IMR-90 (cell line): ENCODE data around the gene PLEKHG5. TPM values are rescaled to one million over a fixed set of nuclear protein-coding genes. Genes with fewer than 3 reads are reported as not detected.

ENCODE experiments used
- ATAC-seq: fragments of 200-7000 bp; cut with Tn5 transposase; 2 replicates; pipeline ENCODE4 v1.9.1; 2020; ENCODE audit warnings: low read depth, mild to moderate bottlenecking, moderate library complexity
- BruUV-seq: library from RNA; stranded (reverse); fragments of 400-500 nt; replicated peaks from 2 replicates; lab custom pipeline; 2021; lab: Mats Ljungman, UMichigan
- CTCF ChIA-PET: fragments of 300-600 bp; formaldehyde crosslinking; extraction: SDS; loops from one replicate; lab custom pipeline; 2021; ENCODE audit warnings: antibody characterized with exemption; lab: Yijun Ruan, JAX
- POLR2A ChIA-PET: fragments of 300-600 bp; sonication (Branson Sonifier 250); formaldehyde crosslinking; loops from one replicate; lab custom pipeline; 2022; ENCODE audit warnings: antibody characterized with exemption; ENCODE audit not compliant: unreplicated experiment; lab: Charles Lee
- DNase-seq: peaks from one replicate; pipeline ENCODE4 v3.0.0; 2013
- H2AFZ ChIP-seq: replicated peaks from 2 replicates; pipeline ENCODE3; 2013; ENCODE audit warnings: low read length, mild to moderate bottlenecking; ENCODE audit not compliant: poor library complexity
- H2AK5ac ChIP-seq: 2 replicates; pipeline ENCODE4 v1.6.1; 2013; ENCODE audit warnings: low read depth, low read length, inconsistent platforms
- H2AK9ac ChIP-seq: replicated peaks from 2 replicates; pipeline ENCODE3; 2013; ENCODE audit warnings: mild to moderate bottlenecking, low read depth, low read length, moderate library complexity; ENCODE audit not compliant: poor library complexity
- H2BK120ac ChIP-seq: 2 replicates; pipeline ENCODE4 v1.6.1; 2013; ENCODE audit warnings: low read depth, low read length, inconsistent platforms
- H2BK15ac ChIP-seq: 3 replicates; pipeline ENCODE4 v1.6.1; 2013; ENCODE audit warnings: low read depth, low read length, inconsistent platforms
- H2BK20ac ChIP-seq: 2 replicates; pipeline ENCODE4 v1.6.1; 2013; ENCODE audit warnings: low read depth, mild to moderate bottlenecking, inconsistent platforms, low read length, moderate library complexity
- H2BK5ac ChIP-seq: 2 replicates; pipeline ENCODE4 v1.6.1; 2013; ENCODE audit warnings: mild to moderate bottlenecking, low read depth, low read length, inconsistent platforms; ENCODE audit not compliant: poor library complexity, severe bottlenecking
- H3K14ac ChIP-seq: replicated peaks from 2 replicates; pipeline ENCODE4 v1.6.1; 2013; ENCODE audit warnings: low read depth, low read length, inconsistent platforms
- H3K18ac ChIP-seq: 2 replicates; pipeline ENCODE4 v1.6.1; 2013; ENCODE audit warnings: low read depth, low read length, control low read depth
- H3K23ac ChIP-seq: 2 replicates; pipeline ENCODE4 v1.6.1; 2013; ENCODE audit warnings: low read depth, low read length, inconsistent platforms
- H3K27ac ChIP-seq: 2 replicates; pipeline ENCODE4 v1.5.1; 2013; ENCODE audit warnings: mild to moderate bottlenecking, control low read depth, low read length; ENCODE audit not compliant: insufficient read depth
- H3K27me3 ChIP-seq: 2 replicates; pipeline ENCODE4 v1.6.1; 2013; ENCODE audit warnings: low read length; ENCODE audit not compliant: control insufficient read depth, insufficient read depth
- H3K36me3 ChIP-seq: 2 replicates; pipeline ENCODE4 v1.6.1; 2013; ENCODE audit warnings: low read length, mixed read lengths; ENCODE audit not compliant: control insufficient read depth, insufficient read depth
- H3K4ac ChIP-seq: 2 replicates; pipeline ENCODE4 v1.6.1; 2013; ENCODE audit warnings: low read depth, low read length, inconsistent platforms
- H3K4me1 ChIP-seq: 2 replicates; pipeline ENCODE4 v1.6.1; 2013; ENCODE audit warnings: low read length, mixed read lengths; ENCODE audit not compliant: control insufficient read depth, insufficient read depth
- H3K4me2 ChIP-seq: 2 replicates; pipeline ENCODE4 v1.6.1; 2013; ENCODE audit warnings: low read depth, mild to moderate bottlenecking, control low read depth, low read length, moderate library complexity
- H3K4me3 ChIP-seq: 2 replicates; pipeline ENCODE4 v1.5.1; 2013; ENCODE audit warnings: low read depth, mild to moderate bottlenecking, control low read depth, low read length, moderate library complexity; ENCODE audit not compliant: insufficient read depth
- H3K56ac ChIP-seq: 2 replicates; pipeline ENCODE4 v1.6.1; 2013; ENCODE audit warnings: low read length, inconsistent platforms; ENCODE audit not compliant: insufficient read depth; ENCODE audit errors: extremely low read depth
- H3K79me1 ChIP-seq, 2 experiments: 2 replicates each; pipeline ENCODE4 v1.6.1; 2013; ENCODE audit warnings: low read length in 2 of 2, inconsistent platforms in 1 of 2, low read depth in 1 of 2
- H3K9ac ChIP-seq: 2 replicates; pipeline ENCODE4 v1.6.1; 2013; ENCODE audit warnings: low read depth, low read length, control low read depth
- H3K9me1 ChIP-seq: 2 replicates; pipeline ENCODE4 v1.6.1; 2013; ENCODE audit warnings: low read length, inconsistent platforms; ENCODE audit not compliant: insufficient read depth
- H3K9me3 ChIP-seq: 2 replicates; pipeline ENCODE4 v1.6.1; 2013; ENCODE audit warnings: low read length; ENCODE audit not compliant: control insufficient read depth, insufficient read depth
- H4K20me1 ChIP-seq: 2 replicates; pipeline ENCODE4 v1.6.1; 2013; ENCODE audit warnings: low read length, inconsistent platforms; ENCODE audit not compliant: insufficient read depth
- H4K5ac ChIP-seq: 2 replicates; pipeline ENCODE4 v1.6.1; 2013; ENCODE audit warnings: mild to moderate bottlenecking, low read depth, low read length, control low read depth
- H4K8ac ChIP-seq, 2 experiments: 2 replicates each; pipeline ENCODE4 v1.6.1; 2013; ENCODE audit warnings: low read depth in 2 of 2, low read length in 2 of 2, control low read depth in 1 of 2, inconsistent platforms in 1 of 2
- H4K91ac ChIP-seq: 2 replicates; pipeline ENCODE4 v1.6.1; 2013; ENCODE audit warnings: low read depth, low read length, inconsistent platforms; ENCODE audit not compliant: insufficient read depth
- CHD1 ChIP-seq: IDR thresholded peaks from 2 replicates; pipeline ENCODE4 v1.6.1; 2012; ENCODE audit warnings: low read depth, low read length, improper control_type of control experiment
- FOS ChIP-seq: fragments of 150-350 bp; IDR thresholded peaks from 2 replicates; pipeline ENCODE4 v1.6.1; 2016; ENCODE audit warnings: low read depth, low read length
- MXI1 ChIP-seq: IDR thresholded peaks from 2 replicates; pipeline ENCODE4 v1.6.1; 2012; ENCODE audit warnings: low read depth, mild to moderate bottlenecking, low read length, moderate library complexity, borderline replicate concordance
- NFE2L2 ChIP-seq: fragments of 150-350 bp; IDR thresholded peaks from 2 replicates; pipeline ENCODE4 v1.6.1; 2016; ENCODE audit warnings: low read depth, mild to moderate bottlenecking, low read length
- RAD21 ChIP-seq: IDR thresholded peaks from 2 replicates; pipeline ENCODE4 v1.6.1; 2012; ENCODE audit warnings: low read length, improper control_type of control experiment
- RCOR1 ChIP-seq: IDR thresholded peaks from 2 replicates; pipeline ENCODE4 v1.6.1; 2012; ENCODE audit warnings: mild to moderate bottlenecking, low read length, improper control_type of control experiment; ENCODE audit not compliant: insufficient replicate concordance
- RFX5 ChIP-seq: IDR thresholded peaks from 2 replicates; pipeline ENCODE4 v1.8.0; 2012; ENCODE audit warnings: low read depth, mild to moderate bottlenecking, low read length, moderate library complexity
- whole genome bisulfite sequencing, 2 experiments: methylation state at CpG; one replicate each; pipeline versions ENCODE4 v1.1.5 to v1.1.7; 2013; ENCODE audit warnings: missing lambda C conversion rate in 2 of 2; ENCODE audit not compliant: insufficient read length in 1 of 2; ENCODE audit errors: extremely low coverage in 2 of 2; 5-methylcytosine and 5-hydroxymethylcytosine counted together
- dilution Hi-C: fragments of 300-500 bp; cut with HindIII; formaldehyde crosslinking; loops from one replicate; pipeline ENCODE4 v1.14.3; 2018; ENCODE audit warnings: low sequenced_read_pairs; ENCODE audit not compliant: unreplicated experiment
- in situ Hi-C: fragments of 300-500 bp; cut with MboI; formaldehyde crosslinking; loops from 3 replicates; pipeline ENCODE4 v1.14.3; 2019; ENCODE audit warnings: low sequenced_read_pairs, inconsistent platforms, mixed read lengths
- intact Hi-C: fragments of 100-400 bp; cut with micrococcal nuclease; formaldehyde crosslinking; loops from 2 replicates; pipeline ENCODE4 v1.10.0; 2022
- polyA plus RNA-seq, 3 experiments: library from polyadenylated mRNA; depleted of rRNA; stranded (reverse); fragments of >200 nt; gene quantifications; 2 replicates each; pipeline ENCODE4 v1.2.3, GENCODE V29; 2012; ENCODE audit warnings: low replicate concordance in 1 of 3
- total RNA-seq: library from RNA; depleted of rRNA; stranded (reverse); fragments of >200 nt; gene quantifications from 2 replicates; pipeline ENCODE4 v1.2.3, GENCODE V29; 2012
- TF ChIP-seq, protein P1 (sequence below): fragments of 150-350 bp; IDR thresholded peaks from 2 replicates; pipeline ENCODE4 v1.6.1; 2017; ENCODE audit warnings: mild to moderate bottlenecking, antibody characterized with exemption, low read length, low read depth
- TF ChIP-seq, protein P2 (sequence below): conservative IDR thresholded peaks from 2 replicates; pipeline ENCODE4 v1.5.1; 2012; ENCODE audit warnings: mild to moderate bottlenecking, low read depth, low read length, improper control_type of control experiment

Gene PLEKHG5
- total and polyA plus RNA-seq, 2 of the 4 experiments (the other 2 are of a cell fraction): 4.8 to 11.6 TPM

DNA sequence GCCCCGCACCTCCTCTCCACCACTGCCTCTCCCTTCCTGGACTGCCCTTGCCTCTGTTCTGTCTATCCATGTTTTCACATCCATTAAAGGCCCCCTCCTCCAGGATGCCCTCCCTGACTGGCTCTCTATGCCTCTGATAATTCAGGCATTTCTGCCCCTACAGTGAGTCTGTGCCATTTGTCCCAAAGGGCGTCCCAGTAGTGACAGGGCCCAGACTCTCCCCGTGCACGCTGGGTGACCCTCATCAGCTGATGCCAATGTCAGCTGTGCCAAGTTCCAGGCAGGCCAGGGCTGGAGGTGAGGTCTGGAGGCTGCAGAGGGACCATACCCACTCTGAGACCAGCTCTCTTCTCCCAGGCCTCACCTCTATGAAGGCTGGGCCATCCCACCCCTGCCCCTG is 3.2 kb upstream of the PLEKHG5 start:
- dilution Hi-C loops: no loop called here
- Histone ChIP-seq H2AK5ac (no peak overlapping the region), H4K8ac (no peak overlapping the region), H2BK120ac (no peak overlapping the region), H3K27me3 (no peaks in the 10 kb centered on the region; the same call in 1 of the 2 replicates), H3K36me3 (no peaks in the 10 kb centered on the region), H2AFZ (peak overlapping the region; percentile 29), H2BK15ac (no peak overlapping the region), H3K23ac (no peak overlapping the region), H3K4me3 (no peak overlapping the region), H3K4me2 (no peak overlapping the region), H2BK5ac (no peak overlapping the region), H4K20me1 (peaks cover 2% of the 10 kb centered on the region; the same call in 1 of the 2 replicates), H3K27ac (no peak overlapping the region), H3K4me1 (peaks cover 19% of the 10 kb centered on the region), H3K9ac (no peak overlapping the region), H3K9me3 (no peaks in the 10 kb centered on the region), H2AK9ac (peak overlapping the region; percentile 42), H3K18ac (no peak overlapping the region), H4K91ac (no peak overlapping the region), H3K9me1 (0 out of 2 replicates have a peak, but pooled peaks cover 2% of the 10 kb centered on the region), H3K56ac (no peak overlapping the region), H3K14ac (no peak overlapping the region), H4K5ac (no peak overlapping the region), H3K4ac (no peak overlapping the region), H2BK20ac (no peak overlapping the region), H3K79me1 (peaks cover 0 to 15% of the 10 kb centered on the region in 2 experiments; a peak in 1 of 4 replicates)
- BruUV-seq: no TSS peak
- ChIA-PET POLR2A (no interaction called here), CTCF (no interaction called here)
- no peak for ATAC-seq
- intact Hi-C loops: loop anchor here (5.0 kb wide), 1 partner anchor 247 kb away; no protein-coding TSS in a partner anchor
- in situ Hi-C loops: loop anchor here (10.0 kb wide), 1 partner anchor 150 kb away; no protein-coding TSS in a partner anchor
- no peak for DNase-seq
- WGBS, 2 experiments: no CpG with 5 or more reads among the region's 4 CpGs
- TF ChIP-seq, protein P1, sequence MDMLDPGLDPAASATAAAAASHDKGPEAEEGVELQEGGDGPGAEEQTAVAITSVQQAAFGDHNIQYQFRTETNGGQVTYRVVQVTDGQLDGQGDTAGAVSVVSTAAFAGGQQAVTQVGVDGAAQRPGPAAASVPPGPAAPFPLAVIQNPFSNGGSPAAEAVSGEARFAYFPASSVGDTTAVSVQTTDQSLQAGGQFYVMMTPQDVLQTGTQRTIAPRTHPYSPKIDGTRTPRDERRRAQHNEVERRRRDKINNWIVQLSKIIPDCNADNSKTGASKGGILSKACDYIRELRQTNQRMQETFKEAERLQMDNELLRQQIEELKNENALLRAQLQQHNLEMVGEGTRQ: no peak
- TF ChIP-seq NFE2L2: no peak
- no peak for TF ChIP-seq FOS
- TF ChIP-seq RCOR1: no peak
- no peak for TF ChIP-seq RAD21
- no peak for TF ChIP-seq RFX5
- TF ChIP-seq CHD1: no peak
- TF ChIP-seq MXI1: no peak
- TF ChIP-seq, protein P2, sequence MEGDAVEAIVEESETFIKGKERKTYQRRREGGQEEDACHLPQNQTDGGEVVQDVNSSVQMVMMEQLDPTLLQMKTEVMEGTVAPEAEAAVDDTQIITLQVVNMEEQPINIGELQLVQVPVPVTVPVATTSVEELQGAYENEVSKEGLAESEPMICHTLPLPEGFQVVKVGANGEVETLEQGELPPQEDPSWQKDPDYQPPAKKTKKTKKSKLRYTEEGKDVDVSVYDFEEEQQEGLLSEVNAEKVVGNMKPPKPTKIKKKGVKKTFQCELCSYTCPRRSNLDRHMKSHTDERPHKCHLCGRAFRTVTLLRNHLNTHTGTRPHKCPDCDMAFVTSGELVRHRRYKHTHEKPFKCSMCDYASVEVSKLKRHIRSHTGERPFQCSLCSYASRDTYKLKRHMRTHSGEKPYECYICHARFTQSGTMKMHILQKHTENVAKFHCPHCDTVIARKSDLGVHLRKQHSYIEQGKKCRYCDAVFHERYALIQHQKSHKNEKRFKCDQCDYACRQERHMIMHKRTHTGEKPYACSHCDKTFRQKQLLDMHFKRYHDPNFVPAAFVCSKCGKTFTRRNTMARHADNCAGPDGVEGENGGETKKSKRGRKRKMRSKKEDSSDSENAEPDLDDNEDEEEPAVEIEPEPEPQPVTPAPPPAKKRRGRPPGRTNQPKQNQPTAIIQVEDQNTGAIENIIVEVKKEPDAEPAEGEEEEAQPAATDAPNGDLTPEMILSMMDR: no peak
